Stimulated activated CD8-positive, alpha-beta memory T cell treated with anti-CD3 and anti-CD28 coated beads, Interleukin-12 subunit alpha, Interleukin-12 subunit beta, amount 100 ng/mL, for 1 hour (primary cell): Measurements from ENCODE around the gene SLC16A10.

Experiments
- DNase-seq: peaks from one replicate; pipeline ENCODE4 v3.0.0-alpha.2; 2020; ENCODE audit warnings: low read depth

SLC16A10 gene

DNA sequence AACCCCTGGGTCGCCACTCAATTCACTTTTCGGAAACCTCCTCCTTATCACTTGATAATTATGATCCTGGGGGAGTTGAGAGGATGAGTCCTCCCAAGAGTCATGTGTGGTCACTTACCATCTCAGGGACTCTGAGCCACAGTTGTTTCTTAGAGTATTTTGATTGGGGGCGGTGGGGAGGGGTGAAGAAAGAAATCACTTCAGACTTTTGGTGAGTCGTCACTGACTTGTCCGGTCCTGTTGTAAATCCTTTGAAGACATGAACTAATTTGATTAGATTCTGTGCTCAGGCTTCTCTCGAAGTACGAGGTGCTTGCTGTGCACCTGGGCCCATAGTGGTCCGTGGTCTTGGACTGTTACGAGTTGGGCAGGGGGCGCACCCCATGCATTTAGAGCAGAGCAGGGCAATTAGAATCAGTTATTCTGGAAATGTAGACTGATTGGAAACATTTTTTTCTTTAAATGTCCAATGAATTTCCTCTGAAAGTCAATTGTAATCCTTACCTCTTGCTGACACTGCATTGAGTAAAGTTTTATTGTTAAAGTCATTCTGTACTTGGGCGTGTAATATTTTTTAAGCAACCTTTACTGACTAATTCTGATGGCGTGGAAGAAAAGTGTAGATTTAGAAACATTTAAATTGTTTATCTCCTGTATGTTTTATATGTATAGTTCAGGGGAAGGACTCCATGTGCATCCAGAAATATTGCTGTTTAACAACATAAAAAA, 173.4 kb downstream of the SLC16A10 start:
- no peak for DNase-seq

DNA sequence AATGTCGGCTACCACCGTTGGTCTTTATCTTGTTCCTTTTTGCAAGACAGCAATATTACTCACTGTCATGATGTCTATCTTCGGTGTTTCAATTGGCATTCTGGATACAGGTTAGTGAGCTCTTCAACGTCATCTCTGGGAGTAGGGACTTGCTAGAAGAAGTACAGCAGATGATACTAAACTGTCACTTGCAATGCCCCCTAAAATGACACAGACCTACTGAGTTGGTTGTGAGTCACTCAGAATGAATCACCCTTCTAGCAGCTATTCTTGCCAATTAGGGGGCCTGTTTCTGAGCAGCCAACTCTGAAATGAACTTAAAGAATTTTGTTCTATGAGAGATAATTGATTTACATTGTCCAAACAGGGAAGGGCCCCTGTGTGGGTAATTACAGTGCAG, 176.5 kb downstream of the SLC16A10 start:
- DNase-seq, result no peak

DNA sequence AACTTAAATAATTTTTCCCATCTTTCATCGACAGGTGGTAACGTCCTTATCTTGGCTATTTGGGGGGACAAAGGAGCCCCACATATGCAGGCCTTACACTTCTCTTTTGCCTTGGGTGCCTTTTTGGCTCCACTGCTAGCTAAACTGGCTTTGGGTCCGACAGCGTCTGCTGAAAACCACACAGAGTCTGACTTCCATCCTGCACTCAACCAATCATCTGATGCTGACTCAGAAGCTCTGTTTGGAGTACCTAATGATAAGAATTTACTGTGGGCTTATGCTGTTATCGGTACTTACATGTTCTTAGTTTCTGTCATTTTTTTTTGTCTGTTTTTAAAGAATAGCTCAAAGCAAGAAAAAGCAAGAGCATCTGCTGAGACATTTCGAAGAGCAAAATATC, 178.5 kb downstream of the SLC16A10 start:
- DNase-seq, result no peak

DNA sequence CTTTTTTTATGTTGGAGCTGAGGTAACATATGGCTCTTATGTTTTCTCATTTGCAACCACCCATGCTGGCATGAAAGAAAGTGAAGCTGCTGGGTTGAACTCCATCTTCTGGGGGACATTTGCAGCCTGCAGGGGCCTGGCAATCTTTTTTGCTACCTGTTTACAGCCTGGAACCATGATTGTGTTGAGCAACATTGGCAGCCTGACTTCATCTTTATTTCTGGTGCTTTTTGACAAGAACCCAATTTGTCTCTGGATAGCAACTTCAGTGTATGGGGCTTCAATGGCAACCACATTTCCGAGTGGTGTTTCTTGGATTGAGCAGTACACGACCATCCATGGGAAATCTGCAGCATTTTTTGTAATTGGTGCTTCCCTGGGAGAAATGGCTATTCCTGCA, 179.0 kb downstream of the SLC16A10 start:
- DNase-seq, result no peak

DNA sequence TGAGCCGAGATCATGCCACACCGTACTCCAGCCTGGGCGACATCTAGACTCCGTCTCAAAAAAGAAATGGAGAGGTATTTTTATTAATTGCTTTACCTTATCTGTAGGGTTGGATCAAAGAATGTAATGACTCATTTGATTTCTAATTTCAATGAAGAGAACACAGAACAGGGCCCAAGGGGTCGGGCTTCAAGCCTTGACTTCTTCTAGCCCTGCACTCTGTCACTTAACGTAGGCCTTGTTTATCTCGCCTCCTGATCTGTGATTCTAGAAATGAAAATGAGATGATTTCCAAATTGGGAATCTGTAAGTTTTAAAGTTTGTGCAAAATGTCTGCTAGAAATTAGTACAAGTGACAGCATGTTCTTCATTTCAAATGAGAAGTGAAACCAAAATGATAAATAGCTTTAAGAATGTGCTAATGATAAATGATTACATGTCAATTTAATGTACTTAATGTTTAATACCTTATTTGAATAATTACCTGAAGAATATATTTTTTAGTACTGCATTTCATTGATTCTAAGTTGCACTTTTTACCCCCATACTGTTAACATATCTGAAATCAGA, 180.5 kb downstream of the SLC16A10 start:
- no peak for DNase-seq

DNA sequence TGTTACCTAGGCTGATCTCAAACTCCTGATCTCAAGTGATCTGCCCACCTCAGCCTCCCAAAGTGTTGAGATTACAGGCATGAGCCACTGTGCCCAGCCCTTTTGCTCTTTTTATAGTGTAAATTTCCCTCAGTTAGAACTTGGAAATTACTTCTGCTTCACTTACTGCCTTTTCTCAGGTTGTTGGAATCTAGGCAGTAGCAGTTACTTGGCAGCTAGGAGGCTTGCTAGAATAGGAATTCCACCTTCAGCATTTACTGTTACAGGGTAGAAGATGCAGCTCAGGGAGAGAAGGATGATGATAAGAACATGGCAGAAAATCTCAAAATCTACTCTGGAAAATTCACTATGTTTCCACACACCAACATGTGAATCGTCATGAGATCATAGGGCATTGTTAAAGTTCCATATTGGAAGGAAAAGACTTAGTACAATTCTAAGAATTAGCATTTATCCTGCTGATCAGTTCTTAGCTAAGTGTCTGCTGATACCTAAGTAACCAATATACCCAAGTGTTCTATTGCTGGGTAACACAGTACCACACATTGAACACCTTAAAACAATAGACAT, 182.2 kb downstream of the SLC16A10 start:
- no peak for DNase-seq

DNA sequence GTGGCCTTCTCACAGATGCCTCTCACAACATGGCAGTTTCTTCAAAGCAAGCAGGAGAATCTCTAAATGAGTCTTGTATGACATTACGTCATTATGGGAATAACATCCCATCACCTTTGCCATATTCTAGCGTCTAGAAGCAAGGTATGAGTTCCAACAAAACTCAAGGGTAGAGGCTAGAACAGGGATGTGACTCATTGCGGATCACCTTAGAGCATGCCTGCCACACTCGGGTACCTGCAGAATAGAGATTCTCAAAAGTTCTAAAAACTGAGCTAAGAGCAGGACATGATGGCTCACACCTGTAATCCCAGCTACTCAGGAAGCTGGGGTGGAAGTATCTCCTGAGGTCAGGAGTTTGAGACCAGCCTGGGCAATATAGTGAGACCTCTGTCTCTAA, 182.8 kb downstream of the SLC16A10 start:
- no peak for DNase-seq

DNA sequence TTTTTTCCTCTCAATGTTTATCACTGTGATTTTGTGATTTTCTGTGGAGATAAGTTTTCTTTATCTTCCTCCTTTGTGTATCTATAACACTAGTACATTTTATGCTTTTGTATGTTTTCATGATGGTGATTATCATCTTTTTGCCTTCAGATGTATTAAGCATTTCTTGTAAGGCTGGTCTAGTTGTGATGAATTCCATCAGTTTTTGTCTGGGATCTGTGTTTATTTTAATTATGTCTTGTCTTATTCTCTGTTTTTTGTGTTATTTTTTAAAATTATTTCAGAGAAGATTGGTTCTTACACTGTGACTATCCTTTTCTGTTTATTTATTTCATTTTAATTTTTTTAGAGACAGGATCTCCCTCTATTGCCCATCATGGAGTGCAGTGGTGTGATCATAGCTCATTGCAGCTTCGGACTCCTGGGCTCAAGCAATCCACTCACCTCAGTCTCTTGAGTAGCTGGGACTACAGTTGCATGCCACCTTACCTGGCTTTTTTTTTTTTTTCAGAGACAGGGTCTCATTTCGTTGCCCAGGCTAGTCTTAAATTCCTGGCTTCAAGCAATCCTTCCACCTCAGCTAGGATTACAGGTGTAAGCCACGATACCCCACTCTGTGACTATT, 187.4 kb downstream of the SLC16A10 start:
- no peak for DNase-seq

DNA sequence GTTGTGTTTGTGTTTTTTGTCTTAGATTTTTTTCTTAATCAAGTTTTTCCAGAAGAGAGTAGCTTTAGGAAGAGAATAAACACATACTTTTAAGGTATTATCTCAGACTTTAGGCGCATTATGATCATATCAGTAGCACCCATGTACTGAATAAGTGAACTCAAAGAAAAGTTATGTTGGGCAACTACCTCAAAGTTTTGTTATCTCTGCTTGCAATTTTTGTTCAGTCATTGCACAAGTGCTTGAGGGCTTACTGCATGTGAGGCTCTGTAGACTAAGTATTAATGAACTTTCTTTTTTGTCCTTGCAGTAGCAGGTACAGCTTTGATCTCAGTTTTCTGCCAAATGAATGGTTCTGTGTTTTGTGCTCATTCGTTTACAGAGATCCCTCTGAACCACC, 189.0 kb downstream of the SLC16A10 start:
- no peak for DNase-seq

DNA sequence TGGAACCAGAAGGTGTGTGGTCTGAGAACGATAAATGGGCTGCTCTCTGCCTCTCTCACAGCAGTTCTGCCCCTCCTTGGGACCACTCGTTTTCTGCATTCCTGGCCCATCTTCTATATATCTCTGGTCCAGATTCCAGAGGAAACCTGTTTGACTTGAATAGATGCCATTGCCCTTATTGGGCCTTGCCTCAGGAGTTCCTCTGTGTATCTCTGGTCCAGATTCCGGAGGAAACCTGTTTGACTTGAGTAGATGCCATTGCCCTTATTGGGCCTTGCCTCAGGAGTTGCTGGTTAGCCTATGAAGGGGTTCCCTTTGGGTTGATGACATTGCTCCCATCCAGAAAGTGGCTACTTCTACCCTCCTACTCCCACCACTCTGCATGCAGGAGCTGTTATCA, 189.4 kb downstream of the SLC16A10 start:
- no peak for DNase-seq

DNA sequence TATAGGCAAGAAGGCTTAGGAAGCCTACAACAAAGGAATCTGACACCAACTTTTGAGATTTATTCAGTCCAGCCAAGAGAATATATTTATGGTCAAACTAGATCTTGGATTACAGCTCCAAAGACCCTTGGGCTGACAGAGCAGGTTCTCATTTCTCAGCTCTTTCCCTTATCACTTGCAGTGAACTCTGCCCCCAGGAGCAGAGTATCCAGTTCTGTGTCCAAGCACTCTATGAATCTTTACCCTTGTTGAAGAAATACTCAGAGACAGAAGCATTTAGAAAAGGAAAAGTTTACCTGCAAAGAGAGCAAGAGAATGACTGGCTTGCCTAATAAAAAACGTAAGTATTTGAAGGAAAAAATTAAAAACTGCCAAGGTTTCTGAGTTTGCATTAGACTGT, 190.5 kb downstream of the SLC16A10 start:
- no peak for DNase-seq

DNA sequence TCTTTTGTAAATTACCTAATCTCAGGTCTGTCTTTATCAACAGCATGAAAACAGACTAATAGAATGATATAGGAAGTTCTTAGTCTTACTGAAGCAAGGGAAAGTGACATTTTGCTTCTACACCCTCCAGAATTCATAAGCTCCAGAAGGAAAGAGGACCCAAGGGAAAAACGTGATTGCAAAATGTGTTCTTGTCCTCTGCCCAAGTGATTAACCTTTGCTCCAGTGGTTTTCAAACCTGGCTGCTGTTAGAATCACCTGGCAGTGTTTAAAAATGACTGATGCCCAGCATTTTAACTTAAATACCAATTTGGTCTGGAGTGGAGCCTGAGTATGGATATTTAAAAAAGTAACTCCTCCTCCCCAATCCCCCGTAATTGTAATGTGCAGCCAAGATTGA, 191.4 kb downstream of the SLC16A10 start:
- DNase-seq, result no peak

DNA sequence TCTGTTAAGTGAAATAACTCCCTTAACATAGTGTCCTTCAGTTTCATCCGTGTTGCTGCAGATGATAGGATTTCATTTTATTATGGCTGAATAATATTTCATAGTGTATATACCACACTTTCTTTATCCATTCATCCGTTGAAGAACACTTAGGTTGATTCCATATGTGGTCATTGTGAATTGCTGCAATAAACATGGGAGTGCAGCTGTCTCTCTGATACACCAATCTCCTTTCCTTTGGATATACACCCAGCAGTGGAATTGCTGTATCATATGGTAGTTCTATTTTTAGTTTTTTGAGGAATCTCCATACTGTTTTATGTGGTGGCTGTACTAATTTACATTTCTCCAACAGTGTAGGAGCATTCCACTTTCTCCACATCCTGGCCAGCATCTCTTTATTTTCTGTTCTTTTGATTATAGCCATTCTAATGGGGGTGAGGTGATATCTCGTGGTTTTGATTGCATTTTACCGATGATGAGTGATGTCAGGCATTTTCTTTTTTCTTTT, 193.2 kb downstream of the SLC16A10 start:
- DNase-seq, result no peak
